ENCODE data around the gene CCDC39.

DNA sequence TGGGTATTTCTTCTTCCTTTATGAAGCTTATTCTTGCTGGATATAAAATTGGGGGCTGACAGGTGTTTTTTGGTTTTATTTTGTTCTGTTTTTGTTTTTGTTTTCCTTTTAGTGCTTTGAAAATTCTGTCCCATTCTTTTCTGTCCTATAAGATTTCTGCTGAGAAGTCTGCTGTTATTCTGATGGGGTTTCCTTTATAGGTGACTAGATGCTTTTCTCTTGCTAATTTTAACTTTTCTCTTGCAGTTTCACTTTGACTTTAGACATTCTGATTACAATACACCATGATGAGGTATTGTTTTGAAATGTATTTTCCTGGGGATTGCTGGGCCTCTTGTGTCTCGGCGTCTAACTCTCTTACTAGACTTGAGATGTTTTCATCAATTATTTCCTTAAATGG is 54.6 kb downstream of the CCDC39 start:
- TF ChIP-seq GABPA (IDR thresholded peaks at IDR 0.05; ENCODE audit: borderline replicate concordance, insufficient read depth, low read length) (no peak), SRF (IDR thresholded peaks at IDR 0.05; ENCODE audit: low read depth, low read length) (no peak), EP300 (IDR thresholded peaks at IDR 0.05; ENCODE audit: borderline replicate concordance in 1 of 2, low read depth in 2 of 2, low read length in 2 of 2) (no peak), POLR2A (IDR thresholded peaks at IDR 0.05; ENCODE audit: control extremely low read depth in 1 of 2, low read depth in 2 of 2, low read length in 2 of 2) (no peak), POLR2AphosphoS5 (IDR thresholded peaks at IDR 0.05; ENCODE audit: low read depth, low read length) (no peak), PHF8 (conservative IDR thresholded peaks at IDR 0.05; ENCODE audit: low read depth, low read length) (no peak), RAD21 (IDR thresholded peaks at IDR 0.05 in 1 of 2, conservative IDR thresholded peaks at IDR 0.05 in 1 of 2; ENCODE audit: low read depth in 2 of 2, low read length in 2 of 2) (no peak), RXRA (IDR thresholded peaks at IDR 0.05; ENCODE audit: insufficient read depth, low read depth, low read length) (no peak), EZH2 (IDR thresholded peaks at IDR 0.05; ENCODE audit: low read depth, low read length, severe bottlenecking) (no peak), SP1 (IDR thresholded peaks at IDR 0.05; ENCODE audit: low read depth, low read length) (no peak)
- TF ChIP-seq, protein P1, sequence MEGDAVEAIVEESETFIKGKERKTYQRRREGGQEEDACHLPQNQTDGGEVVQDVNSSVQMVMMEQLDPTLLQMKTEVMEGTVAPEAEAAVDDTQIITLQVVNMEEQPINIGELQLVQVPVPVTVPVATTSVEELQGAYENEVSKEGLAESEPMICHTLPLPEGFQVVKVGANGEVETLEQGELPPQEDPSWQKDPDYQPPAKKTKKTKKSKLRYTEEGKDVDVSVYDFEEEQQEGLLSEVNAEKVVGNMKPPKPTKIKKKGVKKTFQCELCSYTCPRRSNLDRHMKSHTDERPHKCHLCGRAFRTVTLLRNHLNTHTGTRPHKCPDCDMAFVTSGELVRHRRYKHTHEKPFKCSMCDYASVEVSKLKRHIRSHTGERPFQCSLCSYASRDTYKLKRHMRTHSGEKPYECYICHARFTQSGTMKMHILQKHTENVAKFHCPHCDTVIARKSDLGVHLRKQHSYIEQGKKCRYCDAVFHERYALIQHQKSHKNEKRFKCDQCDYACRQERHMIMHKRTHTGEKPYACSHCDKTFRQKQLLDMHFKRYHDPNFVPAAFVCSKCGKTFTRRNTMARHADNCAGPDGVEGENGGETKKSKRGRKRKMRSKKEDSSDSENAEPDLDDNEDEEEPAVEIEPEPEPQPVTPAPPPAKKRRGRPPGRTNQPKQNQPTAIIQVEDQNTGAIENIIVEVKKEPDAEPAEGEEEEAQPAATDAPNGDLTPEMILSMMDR (IDR thresholded peaks at IDR 0.05; ENCODE audit: control extremely low read depth in 1 of 3, insufficient read depth in 1 of 3, low read depth in 1 of 3, low read length in 3 of 3), result no peak
- TF ChIP-seq, protein P2, sequence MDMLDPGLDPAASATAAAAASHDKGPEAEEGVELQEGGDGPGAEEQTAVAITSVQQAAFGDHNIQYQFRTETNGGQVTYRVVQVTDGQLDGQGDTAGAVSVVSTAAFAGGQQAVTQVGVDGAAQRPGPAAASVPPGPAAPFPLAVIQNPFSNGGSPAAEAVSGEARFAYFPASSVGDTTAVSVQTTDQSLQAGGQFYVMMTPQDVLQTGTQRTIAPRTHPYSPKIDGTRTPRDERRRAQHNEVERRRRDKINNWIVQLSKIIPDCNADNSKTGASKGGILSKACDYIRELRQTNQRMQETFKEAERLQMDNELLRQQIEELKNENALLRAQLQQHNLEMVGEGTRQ (IDR thresholded peaks at IDR 0.05; ENCODE audit: low read length), result no peak
